GM10248 (cell line): ENCODE measurements around the gene ADAT1.
A peak's percentile ranks its signal among the peaks of the same experiment; 100 is the strongest.

Experiments
- CTCF ChIA-PET: fragments of 300-600 bp; sonication (Branson Sonifier 250); formaldehyde crosslinking; extraction: SDS; loops from one replicate; lab custom pipeline; 2021; ENCODE audit warnings: antibody characterized with exemption; lab: Yijun Ruan, JAX
- POLR2A ChIA-PET: fragments of 350-650 bp; sonication (Branson Sonifier 250); formaldehyde crosslinking; extraction: SDS; loops from one replicate; lab custom pipeline; 2020; ENCODE audit warnings: antibody characterized with exemption; lab: Yijun Ruan, JAX
- DNase-seq: peaks from one replicate; pipeline ENCODE4 v3.0.0; 2012; ENCODE audit errors: extremely low spot score
- TF ChIP-seq, protein P1 (sequence below): IDR thresholded peaks from 2 replicates; pipeline ENCODE4 v1.5.1; 2012; ENCODE audit warnings: mild to moderate bottlenecking, low read depth; ENCODE audit errors: extremely low read depth, missing control alignments, control extremely low read depth

The ADAT1 gene

DNA sequence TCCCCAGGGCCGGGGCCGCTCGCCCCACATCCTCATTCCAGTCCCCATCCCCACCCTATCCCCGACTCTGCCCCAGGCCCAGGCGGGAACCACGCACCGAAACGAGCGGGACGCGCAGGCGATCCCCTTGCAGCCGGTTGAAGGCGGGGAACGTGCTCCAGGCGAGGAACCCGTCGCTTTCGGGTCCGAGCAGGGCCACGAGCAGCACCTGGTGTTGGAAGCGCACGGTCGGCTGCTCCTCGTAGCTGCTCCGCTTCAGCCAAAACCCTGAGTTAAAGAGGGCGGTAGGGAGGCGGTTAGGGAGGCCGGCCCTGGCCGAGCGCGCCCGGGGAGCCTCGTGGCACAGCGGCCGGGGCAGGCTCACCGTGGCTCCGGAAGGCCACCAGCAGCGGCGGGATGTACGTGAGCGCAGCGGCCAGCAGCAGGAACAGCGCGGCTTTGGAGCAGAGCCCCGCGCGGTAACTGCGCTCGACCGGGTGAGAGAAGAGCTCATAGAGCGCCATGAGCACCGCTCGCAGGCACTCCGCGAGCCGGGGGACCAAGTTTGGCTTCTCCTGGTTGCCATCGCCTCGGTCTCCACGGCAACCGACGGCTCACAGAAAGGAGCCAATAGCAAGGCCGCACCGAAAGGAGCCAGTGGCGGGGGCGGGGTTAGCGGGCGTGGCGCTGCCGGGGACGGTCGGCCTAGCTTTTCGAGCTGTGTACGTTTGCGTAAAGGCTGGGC lies 67.2 kb downstream of the ADAT1 start, which contains the start of gene TMEM231:
Gene TMEM231 (minus strand): TSS at position 546 of the 724 bp plus-strand sequence. CDS start 43 bp downstream, at position 503.
- TF ChIP-seq, protein P1, sequence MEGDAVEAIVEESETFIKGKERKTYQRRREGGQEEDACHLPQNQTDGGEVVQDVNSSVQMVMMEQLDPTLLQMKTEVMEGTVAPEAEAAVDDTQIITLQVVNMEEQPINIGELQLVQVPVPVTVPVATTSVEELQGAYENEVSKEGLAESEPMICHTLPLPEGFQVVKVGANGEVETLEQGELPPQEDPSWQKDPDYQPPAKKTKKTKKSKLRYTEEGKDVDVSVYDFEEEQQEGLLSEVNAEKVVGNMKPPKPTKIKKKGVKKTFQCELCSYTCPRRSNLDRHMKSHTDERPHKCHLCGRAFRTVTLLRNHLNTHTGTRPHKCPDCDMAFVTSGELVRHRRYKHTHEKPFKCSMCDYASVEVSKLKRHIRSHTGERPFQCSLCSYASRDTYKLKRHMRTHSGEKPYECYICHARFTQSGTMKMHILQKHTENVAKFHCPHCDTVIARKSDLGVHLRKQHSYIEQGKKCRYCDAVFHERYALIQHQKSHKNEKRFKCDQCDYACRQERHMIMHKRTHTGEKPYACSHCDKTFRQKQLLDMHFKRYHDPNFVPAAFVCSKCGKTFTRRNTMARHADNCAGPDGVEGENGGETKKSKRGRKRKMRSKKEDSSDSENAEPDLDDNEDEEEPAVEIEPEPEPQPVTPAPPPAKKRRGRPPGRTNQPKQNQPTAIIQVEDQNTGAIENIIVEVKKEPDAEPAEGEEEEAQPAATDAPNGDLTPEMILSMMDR = no peak
- POLR2A ChIA-PET = interaction anchor here (1.0 kb wide), 1 partner anchor 10 kb away, joined by 10 read pairs; the partner anchor contains the start of gene GABARAPL2
- CTCF ChIA-PET = interaction anchor here (1.0 to 13.8 kb wide), 5 partner anchors 9 to 90 kb away, joined by 4 to 104 read pairs (median 13); partner anchors contain the start of genes ADAT1, GABARAPL2 and TMEM170A
- DNase-seq = peak; percentile 97

DNA sequence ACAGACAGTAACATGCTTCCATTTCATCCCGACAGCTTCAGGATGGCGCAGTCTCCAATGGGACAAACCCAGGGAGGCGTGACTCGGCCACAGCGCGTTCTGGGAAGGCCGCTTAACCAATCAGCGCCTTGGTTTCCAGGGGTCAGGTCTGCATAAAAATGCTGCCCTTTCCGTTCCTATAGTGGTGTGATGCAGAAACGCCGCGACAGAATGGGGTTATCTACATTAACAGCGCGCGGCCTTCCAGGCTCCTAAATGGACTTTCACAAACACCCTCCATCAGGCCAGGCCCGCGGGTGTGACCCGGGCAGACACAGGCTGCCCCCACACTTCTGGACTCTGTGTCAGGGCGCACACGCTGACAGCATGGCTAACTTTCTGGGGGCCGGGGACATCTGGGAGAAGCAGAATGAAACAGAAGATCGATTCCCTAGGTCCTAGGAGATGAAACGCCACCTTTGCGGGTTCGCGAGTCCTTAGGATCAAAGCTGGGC lies 67.8 kb downstream of the ADAT1 start:
- TF ChIP-seq, protein P1 = no peak
- DNase-seq = peak; percentile 68
- POLR2A ChIA-PET = interaction anchor here (1.0 kb wide), 2 partner anchors 10 to 16 kb away, joined by 3 to 10 read pairs; partner anchors contain the start of gene GABARAPL2
- CTCF ChIA-PET = interaction anchor here (1.6 to 13.8 kb wide), 4 partner anchors 9 to 90 kb away, joined by 4 to 104 read pairs (median 20); partner anchors contain the start of genes GABARAPL2 and TMEM170A

DNA sequence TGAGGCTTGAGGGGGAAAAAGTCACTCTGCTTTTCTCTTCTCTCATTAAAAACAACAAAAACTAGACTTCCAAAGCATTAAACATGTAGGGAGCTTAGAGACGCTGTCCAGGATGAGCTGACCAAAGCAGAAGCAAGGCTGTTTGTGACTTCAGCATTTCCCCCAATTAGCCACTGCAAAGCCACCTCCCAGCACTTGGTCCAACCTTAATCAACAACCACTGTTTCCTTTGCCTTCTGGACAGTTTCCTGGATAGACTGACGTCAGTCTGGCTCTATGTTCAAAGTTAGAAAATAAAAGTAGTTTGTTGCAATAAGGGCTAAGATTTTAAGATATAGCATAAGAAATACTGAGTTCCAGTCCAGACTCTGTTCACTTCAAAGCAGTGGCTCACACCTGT lies 70.1 kb downstream of the ADAT1 start:
- DNase-seq = no peak
- ChIA-PET POLR2A (interaction anchor here (0.7 kb wide), 1 partner anchor 211 kb away, joined by 5 read pairs; no protein-coding TSS in a partner anchor), CTCF (interaction anchor here (0.7 to 13.8 kb wide), 5 partner anchors 12 to 354 kb away, joined by 3 to 104 read pairs (median 26); partner anchors contain the start of gene GABARAPL2)
- TF ChIP-seq, protein P1 = no peak

DNA sequence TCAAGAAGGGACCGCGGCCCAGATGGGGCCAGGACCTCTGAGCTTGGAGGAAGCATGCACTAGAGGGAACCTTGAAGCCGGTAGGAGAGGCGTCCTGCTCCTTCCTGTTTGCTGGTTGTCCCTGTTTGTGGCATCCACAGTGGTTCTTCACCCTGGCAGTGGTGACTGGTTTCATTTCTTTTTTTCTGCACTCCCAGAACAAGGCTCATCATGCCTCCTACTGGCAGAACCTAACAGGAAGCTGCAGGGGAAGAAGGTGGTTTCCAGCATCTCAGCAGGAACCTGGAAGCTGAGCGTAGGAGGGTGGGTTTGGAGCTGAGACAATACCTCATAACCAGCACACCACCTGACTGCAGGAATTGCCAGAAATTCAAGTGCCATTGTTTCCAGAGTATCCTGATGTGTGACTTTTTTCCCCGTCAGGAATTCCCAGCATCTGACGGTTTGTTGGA lies 72.8 kb downstream of the ADAT1 start:
- peak; percentile 58 for DNase-seq
- TF ChIP-seq, protein P1 = peak; percentile 64
- POLR2A ChIA-PET = no interaction called here
- CTCF ChIA-PET = interaction anchor here (0.6 to 13.8 kb wide), 28 partner anchors 10 to 354 kb away, joined by 3 to 104 read pairs (median 4); partner anchors contain the start of genes ADAT1, CHST5, CHST6 and GABARAPL2
